Ramos (cell line): Measurements from ENCODE around the gene PRKN.

ENCODE experiments used
- in situ Hi-C: fragments of 300-500 bp; cut with MboI; formaldehyde crosslinking; loops from one replicate; pipeline ENCODE4 v1.14.3; 2022; ENCODE audit warnings: low sequenced_read_pairs; ENCODE audit not compliant: unreplicated experiment

Gene PRKN

GRCh38 chr6:161568885-161569456 is 1158.6 kb downstream of the PRKN start:
- in situ Hi-C loops: no loop called here

DNA sequence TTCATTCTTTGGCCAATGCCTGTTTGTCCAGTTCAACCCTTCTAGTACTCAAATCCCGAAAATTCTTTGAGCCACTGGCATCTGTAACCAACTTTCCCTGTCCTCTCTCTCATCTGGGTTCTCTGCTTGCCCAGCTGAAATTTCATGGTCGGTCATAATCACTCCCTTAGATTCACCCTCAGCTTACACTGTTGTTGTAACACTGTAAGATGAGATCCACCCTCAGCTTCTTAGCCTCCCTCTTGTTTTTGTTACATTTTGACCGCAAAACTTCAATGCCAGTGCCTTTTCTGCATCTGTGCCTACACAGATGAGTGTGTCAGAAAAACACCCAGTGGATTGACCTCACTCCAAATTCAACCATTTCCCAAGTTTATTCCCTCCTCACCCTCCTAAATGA is 1162.6 kb downstream of the PRKN start:
- in situ Hi-C loops: no loop called here

GRCh38 chr6:161561908-161562307 is 1165.7 kb downstream of the PRKN start:
- in situ Hi-C loops: no loop called here

GRCh38 chr6:161557333-161558107 is 1170.0 kb downstream of the PRKN start:
- in situ Hi-C loops: no loop called here

GRCh38 chr6:161554883-161555282 is 1172.7 kb downstream of the PRKN start:
- in situ Hi-C loops: no loop called here

GRCh38 chr6:161549977-161550655 is 1177.5 kb downstream of the PRKN start:
- in situ Hi-C loops: no loop called here

DNA sequence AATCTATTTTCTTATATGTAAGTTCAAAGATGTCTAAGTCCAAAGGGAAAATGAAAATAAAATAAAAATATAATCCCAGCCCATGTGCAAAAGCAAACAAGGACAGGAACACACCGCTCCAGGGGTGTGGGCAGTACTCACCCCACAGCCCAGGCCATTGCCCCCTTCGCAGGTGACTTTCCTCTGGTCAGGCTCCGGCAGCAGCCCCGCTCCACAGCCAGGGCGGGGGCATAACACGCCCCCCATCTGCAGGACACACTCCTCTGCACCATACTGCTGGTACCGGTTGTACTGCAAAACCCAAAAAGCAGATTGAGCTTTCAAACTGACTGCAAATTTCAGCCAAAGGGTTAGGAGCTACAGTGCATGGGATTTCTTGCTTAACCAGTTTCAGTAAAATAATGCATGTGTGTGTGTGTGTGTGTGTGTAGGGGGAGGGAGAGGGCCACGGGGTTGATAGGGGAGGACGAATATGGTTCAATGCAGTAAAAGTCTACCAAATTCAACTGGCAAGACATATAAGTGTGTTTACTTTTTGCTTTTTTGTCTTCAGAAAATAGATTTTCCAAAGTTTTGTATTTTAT is 1178.8 kb downstream of the PRKN start:
- in situ Hi-C loops: no loop called here

GRCh38 chr6:161547617-161548016 is 1179.9 kb downstream of the PRKN start:
- in situ Hi-C loops: no loop called here

DNA sequence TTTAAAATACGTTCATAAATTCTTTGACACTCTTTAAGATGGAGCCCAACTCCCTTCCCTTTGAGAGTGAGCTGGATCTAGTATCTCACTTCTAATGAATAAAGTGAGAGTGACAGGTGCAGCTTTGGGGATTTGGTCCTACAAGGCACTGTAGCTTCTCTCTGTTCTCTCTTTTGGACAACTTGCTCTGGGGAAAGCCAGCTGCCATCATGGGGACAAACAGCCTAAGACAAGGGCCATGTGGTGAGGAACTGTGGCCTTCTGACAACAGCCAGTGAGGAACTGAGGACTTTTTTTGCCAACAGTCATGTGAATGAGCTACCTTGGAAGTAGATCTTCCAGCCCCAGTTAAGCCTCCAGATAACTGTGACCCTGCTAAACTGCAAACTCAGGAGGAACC is 1180.9 kb downstream of the PRKN start:
- in situ Hi-C loops: no loop called here

DNA sequence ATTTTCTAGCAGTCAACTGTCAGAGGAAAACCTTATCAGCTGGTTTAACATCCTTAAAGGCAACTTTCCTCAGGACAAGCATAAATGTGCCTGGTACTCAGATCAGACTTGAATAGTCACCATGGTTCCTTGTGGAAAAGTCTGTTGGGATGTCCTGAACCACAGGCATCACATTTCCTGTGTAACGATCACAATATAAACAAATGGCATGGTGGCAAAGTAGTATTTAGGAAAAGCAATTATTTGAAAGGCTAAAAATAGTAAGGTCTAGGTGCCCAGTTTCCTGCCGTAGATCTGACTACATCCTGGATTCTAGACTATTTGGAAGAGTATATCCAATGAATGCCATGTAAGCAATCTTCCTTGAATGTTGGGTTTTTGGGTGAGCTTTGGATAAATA is 1181.8 kb downstream of the PRKN start:
- in situ Hi-C loops: no loop called here

- in situ Hi-C loops: no loop called here
Measured at GRCh38 chr6:161544801-161545480, 1182.6 kb downstream of the PRKN start.

DNA sequence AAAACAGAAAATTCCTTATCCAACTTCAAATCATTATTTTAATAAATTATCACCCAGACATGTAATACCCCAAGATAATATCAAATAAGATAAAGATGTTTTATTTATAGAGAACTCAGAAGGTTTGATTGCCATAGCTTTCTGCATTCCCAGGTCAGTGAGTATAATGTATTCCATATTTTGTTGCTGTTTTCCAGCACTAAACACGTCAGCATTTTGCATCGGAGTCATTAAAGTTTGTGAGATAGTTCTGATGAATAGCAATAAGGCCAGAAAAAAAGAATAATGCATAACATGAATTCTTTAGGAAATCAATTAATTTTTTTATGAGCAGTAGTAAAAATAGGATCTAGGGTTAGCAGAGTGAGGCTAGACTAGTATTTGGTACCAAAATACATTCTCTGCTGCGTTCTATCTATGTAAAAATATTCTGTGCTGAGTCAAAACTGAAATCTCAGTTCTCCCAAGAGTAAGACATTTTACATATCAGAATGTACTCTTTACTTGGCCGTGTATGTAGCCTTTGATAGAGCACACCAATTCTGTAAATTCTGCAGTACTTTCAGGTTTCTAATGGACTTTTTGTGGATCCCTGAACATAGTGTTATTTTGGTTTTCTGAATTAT is 1183.8 kb downstream of the PRKN start:
- in situ Hi-C loops: no loop called here

DNA sequence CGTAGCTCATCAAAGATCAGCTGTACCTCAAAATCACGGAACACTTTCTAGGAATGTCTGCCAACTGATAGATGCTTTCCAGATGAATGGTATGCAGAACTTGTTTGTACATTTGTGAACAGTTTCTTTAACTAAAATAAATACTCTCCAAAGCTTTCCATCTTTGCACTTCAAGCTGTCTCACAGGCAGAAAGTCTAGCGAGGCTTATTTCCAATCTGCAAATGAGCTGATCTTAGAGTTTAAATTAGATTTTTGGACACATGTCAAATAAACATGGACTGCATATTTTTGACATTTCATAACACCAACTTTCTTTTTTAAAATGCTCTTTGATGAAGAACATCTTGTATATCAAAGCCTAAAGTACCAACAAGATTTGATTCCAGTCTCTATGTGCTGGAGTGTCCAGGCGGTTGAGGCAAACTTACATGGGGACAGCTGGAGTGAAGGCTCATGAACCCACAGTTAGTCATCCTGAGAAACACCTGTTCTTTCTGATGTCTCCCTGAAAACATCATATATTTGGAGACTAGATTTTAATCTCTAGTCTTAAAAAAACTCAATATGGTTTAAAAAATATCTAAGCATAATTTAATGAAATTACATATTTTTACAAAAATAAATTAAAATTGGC is 1185.1 kb downstream of the PRKN start:
- in situ Hi-C loops: no loop called here

DNA sequence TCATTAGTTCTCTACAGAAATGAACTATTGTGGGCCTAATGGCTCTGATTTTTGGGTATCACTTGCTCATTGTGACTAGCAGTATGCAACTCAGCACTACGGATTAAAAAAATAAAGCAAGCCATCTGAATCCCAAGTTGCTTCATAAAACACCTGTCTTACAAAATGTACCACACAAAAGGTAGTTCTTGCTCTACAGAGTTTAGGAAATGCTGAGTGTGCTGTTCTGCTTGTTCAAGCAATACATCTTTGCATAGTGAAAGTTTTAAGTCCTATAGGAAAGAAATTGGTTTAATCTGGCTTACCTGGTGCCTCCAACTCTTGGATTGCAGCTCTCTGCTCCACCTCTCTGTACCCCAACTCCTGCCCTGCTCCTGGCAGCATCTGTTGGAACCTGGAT is 1187.0 kb downstream of the PRKN start:
- in situ Hi-C loops: no loop called here

- in situ Hi-C loops: no loop called here
Measured at GRCh38 chr6:161536224-161536630, 1191.3 kb downstream of the PRKN start.

- in situ Hi-C loops: no loop called here
Measured at GRCh38 chr6:161534264-161534873, 1193.2 kb downstream of the PRKN start.

GRCh38 chr6:161533266-161533665 is 1194.3 kb downstream of the PRKN start:
- in situ Hi-C loops: no loop called here

DNA sequence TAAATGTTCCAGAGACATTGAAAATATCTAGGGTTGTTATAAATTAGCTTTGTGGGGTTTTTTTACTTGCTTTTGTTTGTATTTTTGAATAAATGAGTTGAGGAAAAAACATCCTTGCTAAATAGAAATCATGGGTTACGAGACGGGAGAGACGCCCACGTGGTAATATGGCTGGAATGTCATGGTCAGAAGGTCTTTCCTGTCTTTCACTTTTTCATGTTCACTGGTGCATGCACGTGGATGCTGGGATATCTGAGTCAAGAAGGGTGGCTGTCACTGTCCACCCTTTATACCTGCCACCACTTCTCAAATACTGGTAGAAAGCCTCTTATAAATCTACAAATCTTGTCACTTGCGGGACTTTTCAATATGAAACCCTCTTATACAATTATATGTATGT is 1195.0 kb downstream of the PRKN start:
- in situ Hi-C loops: no loop called here

GRCh38 chr6:161526794-161527193 is 1200.8 kb downstream of the PRKN start:
- in situ Hi-C loops: no loop called here
